ENCODE measurements around the gene SLC66A2. TPM values are rescaled to one million over a fixed set of nuclear protein-coding genes. Genes with fewer than 3 reads are reported as not detected.
A peak's percentile ranks its signal among the peaks of the same experiment; 100 is the strongest.

The SLC66A2 gene
- total RNA-seq, 1 experiment from 2014 or later: 13.0 TPM

DNA sequence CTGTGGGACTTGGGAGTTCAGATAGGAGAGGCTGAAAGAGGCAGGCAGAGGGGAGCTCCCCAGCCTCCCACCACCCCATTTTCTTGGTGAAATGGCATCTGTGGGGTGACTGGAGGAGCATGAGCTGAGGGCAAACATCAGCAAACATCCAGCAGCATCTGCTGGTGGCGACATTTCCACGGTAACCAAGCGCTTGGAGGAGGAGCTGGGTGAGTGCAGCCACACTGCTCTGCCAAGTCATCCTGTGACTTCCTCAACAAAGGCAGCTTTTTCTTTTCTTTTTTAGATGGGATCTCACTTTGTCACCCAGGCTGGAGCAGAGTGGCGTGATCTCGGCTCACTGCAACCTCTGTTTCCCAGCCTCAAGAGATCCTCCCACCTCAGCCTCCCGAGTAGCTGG is 31.3 kb upstream of the SLC66A2 start:
- Histone ChIP-seq H3K4ac (ENCODE audit: low read depth, low read length) (no peak overlapping the region), H3K27me3 (ENCODE audit: insufficient read depth, low read length) (no peaks in the 10 kb centered on the region), H2BK15ac (ENCODE audit: low read depth, low read length) (no peak overlapping the region), H3K23me2 (ENCODE audit: insufficient read length, low read depth, low read length, poor library complexity, severe bottlenecking) (peaks cover 5% of the 10 kb centered on the region), H4K20me1 (ENCODE audit: control insufficient read depth, insufficient read depth, insufficient read length) (no peaks in the 10 kb centered on the region), H3K56ac (ENCODE audit: insufficient read length, low read depth, low read length) (no peak overlapping the region), H2BK120ac (ENCODE audit: low read depth, low read length, poor library complexity, severe bottlenecking) (no peak overlapping the region), H3K79me1 (ENCODE audit: insufficient read depth, low read depth, low read length, poor library complexity, severe bottlenecking) (peaks cover 17% of the 10 kb centered on the region), H3K23ac (ENCODE audit: insufficient read length, low read depth, low read length) (no peak overlapping the region), H3K79me2 (ENCODE audit: insufficient read depth, low read length) (peaks cover 80% of the 10 kb centered on the region), H3K14ac (ENCODE audit: insufficient read depth, low read length) (no peak overlapping the region), H3K9me3 (ENCODE audit: control insufficient read depth, low read depth, low read length) (no peaks in the 10 kb centered on the region), H2BK5ac (ENCODE audit: insufficient read length, low read length) (no peak overlapping the region), H3K4me2 (ENCODE audit: insufficient read depth, insufficient read length, low read length) (no peak overlapping the region), H3K9ac (ENCODE audit: extremely low read depth, insufficient read length, low read length) (no peak overlapping the region), H4K8ac (replicated peaks; ENCODE audit: insufficient read length, low read depth, low read length) (no peak overlapping the region), H3K4me1 (ENCODE audit: insufficient read depth, low read length) (no peaks in the 10 kb centered on the region), H2BK12ac (ENCODE audit: insufficient read length, low read depth, low read length) (no peak overlapping the region), H4K91ac (ENCODE audit: insufficient read length, low read depth, low read length) (no peak overlapping the region), H3T11ph (ENCODE audit: low read length) (no peak overlapping the region), H2AFZ (ENCODE audit: low read length) (no peak overlapping the region), H3K18ac (ENCODE audit: insufficient read length, low read depth, low read length) (no peak overlapping the region), H4K5ac (ENCODE audit: insufficient read length, low read depth, low read length) (no peak overlapping the region), H2AK5ac (ENCODE audit: insufficient read length, low read length) (no peak overlapping the region), H3K27ac (ENCODE audit: insufficient read length, low read depth, low read length) (no peak overlapping the region), H2BK20ac (ENCODE audit: low read depth, low read length, poor library complexity, severe bottlenecking) (no peak overlapping the region)
- Mint-ChIP-seq H3K27me3 (ENCODE audit: low read depth) (no peaks in the 10 kb centered on the region), H3K27ac (peak overlapping the region; percentile 3 to 14 (median 5); a peak in 2 of 7 replicates), H3K9me3 (no peaks in the 10 kb centered on the region), H3K4me1 (peaks cover 9 to 12% of the 10 kb centered on the region in 2 experiments), H3K4me3 (no peak overlapping the region), H3K36me3 (ENCODE audit: insufficient read depth in 1 of 3, low read depth in 3 of 3) (peaks cover 33 to 52% (median 47%) of the 10 kb centered on the region in 3 experiments)
- no CpG with 5 or more reads among the region's 6 CpGs for WGBS (ENCODE audit: extremely low coverage, insufficient read length, low lambda C conversion rate)
- DNase-seq: no peak
- TF ChIP-seq, protein P1, sequence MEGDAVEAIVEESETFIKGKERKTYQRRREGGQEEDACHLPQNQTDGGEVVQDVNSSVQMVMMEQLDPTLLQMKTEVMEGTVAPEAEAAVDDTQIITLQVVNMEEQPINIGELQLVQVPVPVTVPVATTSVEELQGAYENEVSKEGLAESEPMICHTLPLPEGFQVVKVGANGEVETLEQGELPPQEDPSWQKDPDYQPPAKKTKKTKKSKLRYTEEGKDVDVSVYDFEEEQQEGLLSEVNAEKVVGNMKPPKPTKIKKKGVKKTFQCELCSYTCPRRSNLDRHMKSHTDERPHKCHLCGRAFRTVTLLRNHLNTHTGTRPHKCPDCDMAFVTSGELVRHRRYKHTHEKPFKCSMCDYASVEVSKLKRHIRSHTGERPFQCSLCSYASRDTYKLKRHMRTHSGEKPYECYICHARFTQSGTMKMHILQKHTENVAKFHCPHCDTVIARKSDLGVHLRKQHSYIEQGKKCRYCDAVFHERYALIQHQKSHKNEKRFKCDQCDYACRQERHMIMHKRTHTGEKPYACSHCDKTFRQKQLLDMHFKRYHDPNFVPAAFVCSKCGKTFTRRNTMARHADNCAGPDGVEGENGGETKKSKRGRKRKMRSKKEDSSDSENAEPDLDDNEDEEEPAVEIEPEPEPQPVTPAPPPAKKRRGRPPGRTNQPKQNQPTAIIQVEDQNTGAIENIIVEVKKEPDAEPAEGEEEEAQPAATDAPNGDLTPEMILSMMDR (conservative IDR thresholded peaks at IDR 0.05): no peak
